ENCODE results near the gene POLR2E. TPM values are rescaled to one million over a fixed set of nuclear protein-coding genes. Genes with fewer than 3 reads are reported as not detected.

The POLR2E gene
- total RNA-seq, result 100 to 1,000 TPM; 142 to 163 TPM

DNA sequence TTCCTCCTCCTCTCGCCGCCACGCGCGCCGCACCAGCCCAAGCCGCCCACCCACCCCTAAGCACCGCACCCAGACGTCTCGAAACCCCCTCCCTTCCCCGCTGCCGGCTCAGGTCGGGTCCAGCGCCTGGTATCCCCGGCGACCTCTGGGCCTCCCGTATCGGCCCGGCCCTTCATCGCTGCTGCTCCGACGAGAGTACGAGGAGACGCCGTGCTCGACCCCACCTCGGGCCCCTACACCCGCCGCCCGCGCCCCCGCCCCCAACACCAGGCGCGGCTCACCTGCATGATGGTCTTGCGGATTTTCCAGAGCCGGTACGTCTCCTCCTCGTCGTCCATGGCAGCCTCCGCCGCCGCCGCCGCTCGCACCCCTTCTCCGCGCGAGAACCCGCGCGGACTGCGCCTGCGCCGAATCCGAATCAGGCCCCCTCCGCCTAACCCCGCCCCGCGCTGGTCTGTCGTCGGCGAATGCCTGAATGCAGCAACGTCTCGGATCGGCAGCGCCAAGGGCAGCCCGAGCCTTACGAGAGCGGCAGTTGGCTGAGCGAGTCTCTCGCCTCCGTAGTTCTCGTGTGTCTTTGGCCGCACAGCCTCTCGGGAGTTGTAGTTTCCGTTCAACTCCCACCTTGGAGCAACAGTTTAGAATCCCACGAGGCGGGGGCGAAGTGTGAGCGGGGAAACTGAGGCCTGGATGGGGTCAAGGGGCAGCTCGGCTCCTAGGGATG is at the start of gene POLR2E:
Gene POLR2E, minus strand, starts transcription at position 398 of the 724 bp plus-strand sequence. Its CDS starts 60 bp downstream, at position 338.
- DNase-seq (peak; percentile 99), ATAC-seq (ENCODE audit: low read depth) (peak; percentile 89)
- H3K4me3 Mint-ChIP-seq, result peak within 1 kb of the TSS; percentile 86
- H3K36me3 Mint-ChIP-seq, result peaks cover 17% of the 10 kb centered on the region
- H3K27ac Mint-ChIP-seq, result peak within 1 kb of the TSS; percentile 95
- peaks cover 3% of the 10 kb centered on the region for H3K9me3 Mint-ChIP-seq
- H3K4me1 Mint-ChIP-seq, result peaks cover 35% of the 10 kb centered on the region
- POLR2A ChIA-PET, result interaction anchor here (1.0 to 2.5 kb wide), 8 partner anchors 13 to 179 kb away, joined by 3 to 12 read pairs (median 4); partner anchors contain the start of genes ARHGAP45, CIRBP and CNN2
- no peaks in the 10 kb centered on the region for H3K27me3 Mint-ChIP-seq

DNA sequence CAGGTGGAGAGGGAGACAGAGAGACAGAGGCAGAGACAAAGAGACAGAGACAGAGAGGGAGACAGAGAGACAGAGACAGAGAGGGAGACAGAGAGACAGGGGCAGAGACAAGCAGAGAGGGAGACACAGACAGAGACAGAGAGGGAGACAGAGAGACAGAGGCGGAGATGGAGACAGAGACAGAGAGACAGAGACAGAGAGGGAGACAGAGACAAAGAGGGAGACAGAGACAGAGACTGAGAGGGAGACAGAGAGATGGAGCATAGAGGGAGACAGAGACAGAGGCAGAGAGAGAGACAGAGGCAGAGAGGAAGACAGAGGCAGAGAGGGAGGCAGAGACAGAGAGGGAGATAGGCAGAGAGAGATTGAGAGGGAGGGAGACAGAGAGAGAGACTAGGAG is 49.6 kb upstream of the POLR2E start:
- no peak overlapping the region for H3K4me3 Mint-ChIP-seq
- DNase-seq, result no peak
- POLR2A ChIA-PET, result no interaction called here
- no peaks in the 10 kb centered on the region for H3K4me1 Mint-ChIP-seq
- H3K27me3 Mint-ChIP-seq, result no peaks in the 10 kb centered on the region
- ATAC-seq (ENCODE audit: low read depth), result no peak
- H3K36me3 Mint-ChIP-seq, result peaks cover 32% of the 10 kb centered on the region
- H3K27ac Mint-ChIP-seq, result peak overlapping the region; percentile 34
- H3K9me3 Mint-ChIP-seq, result peaks cover 4% of the 10 kb centered on the region

DNA sequence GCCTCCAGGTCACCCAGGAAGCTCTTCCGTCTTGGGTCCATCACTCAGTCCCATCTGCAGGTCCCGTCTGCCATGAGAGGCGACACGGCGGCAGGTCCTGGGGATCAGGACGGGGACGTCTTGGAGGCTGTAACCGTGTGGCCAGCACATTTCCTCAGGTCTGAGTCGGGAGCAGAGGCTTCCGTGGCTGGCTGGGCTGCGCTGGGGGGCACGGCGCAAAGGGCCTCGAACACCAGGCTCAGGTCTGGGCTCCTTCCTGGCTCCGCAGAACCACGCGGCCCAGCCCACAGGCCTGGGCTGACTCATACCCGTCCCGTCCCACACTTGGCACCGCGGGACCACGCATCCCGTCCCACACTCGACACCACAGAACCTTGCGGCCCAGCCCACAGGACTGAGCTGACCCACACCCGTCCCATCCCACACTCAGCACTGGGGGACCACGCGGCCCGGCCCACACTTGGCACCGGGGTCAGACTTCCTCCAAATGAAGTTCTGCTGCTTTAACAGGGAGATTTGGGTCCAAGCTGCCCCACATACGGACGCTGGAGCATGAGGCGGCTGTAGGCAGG is 48.7 kb upstream of the POLR2E start:
- no peak for ATAC-seq (ENCODE audit: low read depth)
- DNase-seq, result no peak
- no peak overlapping the region for H3K27ac Mint-ChIP-seq
- H3K4me3 Mint-ChIP-seq, result no peak overlapping the region
- H3K9me3 Mint-ChIP-seq, result peaks cover 4% of the 10 kb centered on the region
- POLR2A ChIA-PET, result no interaction called here
- H3K4me1 Mint-ChIP-seq, result no peaks in the 10 kb centered on the region
- no peaks in the 10 kb centered on the region for H3K27me3 Mint-ChIP-seq
- peaks cover 37% of the 10 kb centered on the region for H3K36me3 Mint-ChIP-seq

DNA sequence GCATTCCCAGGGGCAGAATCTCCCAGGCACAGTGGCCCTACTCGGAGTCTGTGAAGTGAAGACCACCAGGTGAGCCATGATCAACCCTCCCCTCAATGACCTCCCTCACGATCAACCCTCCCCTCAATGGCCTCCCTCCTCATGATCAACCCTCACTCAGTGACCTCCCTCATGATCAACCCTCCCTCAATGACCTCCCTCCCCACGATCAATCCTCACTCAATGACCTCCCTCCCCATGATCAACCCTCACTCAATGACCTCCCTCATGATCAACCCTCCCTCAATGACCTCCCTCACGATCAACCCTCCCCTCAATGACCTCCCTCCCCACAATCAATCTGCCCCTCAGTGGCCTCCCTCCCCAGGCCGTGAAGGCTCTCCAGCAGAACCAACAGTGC is 46.8 kb upstream of the POLR2E start:
- no peaks in the 10 kb centered on the region for H3K4me1 Mint-ChIP-seq
- H3K27me3 Mint-ChIP-seq, result no peaks in the 10 kb centered on the region
- H3K27ac Mint-ChIP-seq, result no peak overlapping the region
- peaks cover 37% of the 10 kb centered on the region for H3K36me3 Mint-ChIP-seq
- ATAC-seq (ENCODE audit: low read depth), result peak; percentile 18
- POLR2A ChIA-PET, result no interaction called here
- no peak overlapping the region for H3K4me3 Mint-ChIP-seq
- peaks cover 4% of the 10 kb centered on the region for H3K9me3 Mint-ChIP-seq
- no peak for DNase-seq

DNA sequence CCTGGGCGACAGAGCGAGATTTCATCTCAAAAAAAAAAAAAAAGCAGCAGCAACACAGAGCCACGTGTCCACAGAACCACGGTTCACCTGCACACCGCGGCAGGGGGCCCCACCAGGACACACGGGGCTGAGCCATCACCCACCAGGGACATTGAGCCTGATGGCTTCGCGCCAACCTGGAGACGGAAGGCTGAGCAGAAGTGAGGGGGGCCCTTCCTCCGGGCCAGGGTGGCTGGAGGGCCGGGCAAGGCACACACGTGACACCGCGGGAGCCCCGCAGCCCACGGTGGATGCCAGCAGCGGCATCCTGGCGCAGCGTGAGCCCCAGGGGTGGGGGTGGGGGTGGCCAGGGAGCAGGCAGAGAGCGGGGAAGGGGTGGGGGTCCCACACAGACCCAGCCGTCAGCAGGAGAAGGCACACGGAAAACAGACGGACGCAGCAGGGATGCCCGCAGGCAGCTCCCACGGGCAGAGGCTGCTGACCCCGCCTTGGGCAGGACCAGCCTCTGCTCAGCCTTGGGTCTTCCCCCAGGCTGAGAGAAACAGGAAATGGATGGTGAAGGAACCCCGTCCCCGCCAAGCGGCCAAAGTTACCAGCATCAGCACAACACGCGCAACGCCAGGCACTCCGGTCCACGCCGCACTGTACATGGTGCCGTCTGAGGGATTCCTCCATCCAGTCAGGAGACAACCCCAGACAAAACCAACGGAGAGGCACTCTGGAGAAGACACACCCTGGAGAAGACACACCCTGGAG is 45.3 kb upstream of the POLR2E start:
- peak overlapping the region; percentile 63 for H3K27ac Mint-ChIP-seq
- H3K4me3 Mint-ChIP-seq, result no peak overlapping the region
- H3K4me1 Mint-ChIP-seq, result peaks cover 2% of the 10 kb centered on the region
- H3K9me3 Mint-ChIP-seq, result peaks cover 4% of the 10 kb centered on the region
- DNase-seq (no peak), ATAC-seq (ENCODE audit: low read depth) (peak; percentile 9)
- no peaks in the 10 kb centered on the region for H3K27me3 Mint-ChIP-seq
- POLR2A ChIA-PET, result no interaction called here
- peaks cover 37% of the 10 kb centered on the region for H3K36me3 Mint-ChIP-seq

DNA sequence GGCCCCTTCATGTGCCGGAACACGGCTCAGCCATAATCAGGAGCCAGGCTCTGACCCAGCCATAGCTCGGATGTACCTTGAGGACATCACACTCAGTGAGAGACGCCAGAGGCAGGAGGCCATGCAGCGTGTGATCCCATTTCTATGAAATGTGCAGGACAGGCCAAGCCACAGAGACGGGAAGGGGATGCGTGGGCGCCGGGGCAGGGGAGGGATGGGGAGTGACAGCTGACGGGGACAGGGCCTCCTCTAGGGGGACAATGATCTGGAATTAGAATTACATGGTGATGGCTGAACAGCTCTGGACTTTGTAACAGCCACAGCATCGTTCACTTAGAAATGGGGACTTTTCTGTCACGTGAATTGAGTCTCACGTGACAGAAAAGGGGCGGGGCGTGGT is 44.0 kb upstream of the POLR2E start:
- Mint-ChIP-seq H3K4me3 (no peak overlapping the region), H3K27ac (no peak overlapping the region), H3K4me1 (peaks cover 2% of the 10 kb centered on the region), H3K27me3 (no peaks in the 10 kb centered on the region), H3K9me3 (peaks cover 4% of the 10 kb centered on the region), H3K36me3 (peaks cover 28% of the 10 kb centered on the region)
- no peak for DNase-seq
- no peak for ATAC-seq (ENCODE audit: low read depth)
- POLR2A ChIA-PET, result no interaction called here

DNA sequence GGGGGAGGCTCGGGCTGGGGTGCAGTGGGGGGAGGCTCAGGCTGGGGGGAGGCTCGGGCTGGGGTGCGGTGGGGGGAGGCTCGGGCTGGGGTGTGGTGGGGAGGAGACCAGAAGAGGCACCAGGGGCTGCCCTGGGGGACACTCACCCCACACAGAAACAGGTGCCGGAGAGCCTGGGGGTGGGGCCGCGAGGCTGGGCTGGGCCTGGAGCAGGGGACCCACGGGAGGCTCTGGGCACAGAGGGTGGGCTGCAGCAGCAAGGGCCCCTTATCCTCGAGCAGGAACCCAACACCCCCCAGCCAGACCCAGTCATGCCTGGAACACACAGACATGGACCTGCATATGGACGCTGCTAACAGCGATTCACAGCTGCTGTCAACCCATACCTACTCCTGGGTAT is 42.9 kb upstream of the POLR2E start:
- H3K27ac Mint-ChIP-seq, result no peak overlapping the region
- H3K36me3 Mint-ChIP-seq, result peaks cover 23% of the 10 kb centered on the region
- peaks cover 4% of the 10 kb centered on the region for H3K9me3 Mint-ChIP-seq
- POLR2A ChIA-PET, result no interaction called here
- H3K27me3 Mint-ChIP-seq, result no peaks in the 10 kb centered on the region
- H3K4me1 Mint-ChIP-seq, result peaks cover 5% of the 10 kb centered on the region
- no peak overlapping the region for H3K4me3 Mint-ChIP-seq
- ATAC-seq (ENCODE audit: low read depth) (no peak), DNase-seq (no peak)

DNA sequence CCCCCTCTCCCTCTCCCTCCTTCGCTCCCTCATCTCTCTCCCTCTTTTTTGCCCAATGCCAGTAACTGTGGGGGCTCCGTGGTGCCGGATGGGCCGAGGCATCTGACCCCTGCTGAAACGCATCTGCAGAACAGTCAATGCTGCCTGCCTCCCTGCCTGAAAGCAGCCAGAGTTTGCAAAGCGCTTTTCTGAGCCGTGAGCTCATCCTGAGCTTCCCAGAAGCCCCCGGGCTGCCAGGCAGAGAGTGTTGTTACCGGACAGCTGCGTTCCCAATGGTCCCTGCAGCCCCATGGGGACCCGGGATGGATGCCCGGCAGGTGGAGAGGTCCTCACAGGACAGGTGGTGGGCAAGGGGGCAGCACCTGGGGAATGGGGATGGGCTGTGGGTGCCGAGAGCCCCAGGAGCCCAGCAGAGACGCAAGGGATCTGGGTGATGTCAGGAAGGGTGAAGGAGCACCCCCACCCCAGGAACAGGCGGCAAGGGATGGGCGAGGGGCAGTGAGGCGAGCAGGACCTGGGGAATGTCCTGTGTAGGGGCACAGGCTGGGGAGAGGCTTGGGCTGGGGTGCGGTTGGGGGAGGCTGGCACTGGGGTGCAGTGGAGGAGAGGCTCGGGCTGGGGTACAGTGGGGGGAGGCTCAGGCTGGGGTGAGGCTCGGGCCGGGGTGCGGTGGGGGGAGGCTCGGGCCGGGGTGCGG is 41.6 kb upstream of the POLR2E start:
- H3K27me3 Mint-ChIP-seq, result no peaks in the 10 kb centered on the region
- DNase-seq, result no peak
- POLR2A ChIA-PET, result no interaction called here
- H3K36me3 Mint-ChIP-seq, result peaks cover 13% of the 10 kb centered on the region
- H3K4me3 Mint-ChIP-seq, result no peak overlapping the region
- no peak for ATAC-seq (ENCODE audit: low read depth)
- H3K4me1 Mint-ChIP-seq, result peaks cover 5% of the 10 kb centered on the region
- peak overlapping the region; percentile 75 for H3K27ac Mint-ChIP-seq
- no peaks in the 10 kb centered on the region for H3K9me3 Mint-ChIP-seq

DNA sequence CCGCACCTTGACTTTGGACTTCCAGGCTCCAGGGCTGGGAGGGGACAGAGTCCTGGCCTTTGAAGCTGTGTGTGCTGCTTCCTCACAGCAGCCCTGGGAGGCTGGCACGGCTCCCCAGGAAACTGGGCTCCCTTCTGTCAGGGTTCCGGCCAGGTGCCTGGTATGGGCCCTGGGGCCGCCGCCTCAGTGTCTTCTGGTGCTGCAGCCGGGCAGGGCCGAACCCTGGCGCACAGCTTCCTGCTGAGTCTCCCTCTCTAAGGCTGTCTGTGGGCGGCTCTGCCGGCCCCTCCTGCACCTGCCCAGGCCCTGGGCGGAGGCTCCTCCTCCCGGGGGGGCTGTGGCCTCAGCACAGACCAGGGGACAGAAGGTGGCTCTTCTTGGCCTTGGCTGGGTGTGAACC is 41.0 kb upstream of the POLR2E start:
- POLR2A ChIA-PET, result no interaction called here
- no peak overlapping the region for H3K27ac Mint-ChIP-seq
- H3K36me3 Mint-ChIP-seq, result peaks cover 13% of the 10 kb centered on the region
- ATAC-seq (ENCODE audit: low read depth) (no peak), DNase-seq (no peak)
- no peaks in the 10 kb centered on the region for H3K27me3 Mint-ChIP-seq
- H3K4me1 Mint-ChIP-seq, result peaks cover 5% of the 10 kb centered on the region
- no peaks in the 10 kb centered on the region for H3K9me3 Mint-ChIP-seq
- no peak overlapping the region for H3K4me3 Mint-ChIP-seq

DNA sequence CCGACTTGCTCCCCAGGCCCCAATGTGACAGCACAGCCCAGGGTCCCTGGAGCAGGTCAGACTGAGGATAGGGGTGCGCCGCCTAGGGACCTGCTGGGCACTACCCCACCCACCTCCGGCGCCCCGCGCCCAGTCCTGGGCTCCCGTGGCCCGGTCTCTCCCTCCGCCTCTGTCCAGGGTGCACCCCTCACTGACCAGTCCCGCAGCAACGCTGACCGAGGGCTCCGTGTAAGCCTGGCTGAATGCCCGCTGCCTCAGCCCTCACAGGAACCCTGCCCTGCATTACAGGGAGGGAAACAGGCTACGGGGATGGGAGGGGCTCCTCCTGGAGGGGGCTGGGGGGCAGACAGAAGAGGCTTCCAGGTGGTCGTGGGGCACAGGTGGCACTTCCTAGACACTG is 40.3 kb upstream of the POLR2E start:
- no peaks in the 10 kb centered on the region for H3K9me3 Mint-ChIP-seq
- no peak for DNase-seq
- POLR2A ChIA-PET, result no interaction called here
- no peaks in the 10 kb centered on the region for H3K27me3 Mint-ChIP-seq
- ATAC-seq (ENCODE audit: low read depth), result no peak
- peaks cover 13% of the 10 kb centered on the region for H3K36me3 Mint-ChIP-seq
- H3K4me1 Mint-ChIP-seq, result peaks cover 8% of the 10 kb centered on the region
- H3K4me3 Mint-ChIP-seq, result no peak overlapping the region
- H3K27ac Mint-ChIP-seq, result no peak overlapping the region

DNA sequence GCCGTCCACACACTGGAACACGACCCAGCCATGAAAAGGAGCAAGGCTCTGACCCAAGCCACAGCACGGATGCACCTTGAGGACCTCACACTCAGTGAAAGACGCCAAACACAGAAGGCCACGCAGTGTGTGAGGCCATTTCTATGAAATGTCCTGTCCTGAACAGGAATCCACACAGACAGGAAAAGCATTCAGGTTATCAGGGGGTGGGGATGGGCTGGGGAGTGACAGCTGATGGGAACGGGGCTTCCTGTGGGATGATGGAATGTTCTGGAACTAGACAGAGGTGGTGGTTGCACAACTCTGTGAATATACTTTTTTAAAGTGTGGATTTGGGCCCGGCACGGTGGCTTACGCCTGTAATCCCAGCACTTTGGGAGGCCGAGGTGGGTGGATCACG is 39.3 kb upstream of the POLR2E start:
- POLR2A ChIA-PET, result interaction anchor here (0.7 to 1.1 kb wide), 2 partner anchors 30 to 1490 kb away, joined by 3 read pairs; partner anchors contain the start of gene GPX4

DNA sequence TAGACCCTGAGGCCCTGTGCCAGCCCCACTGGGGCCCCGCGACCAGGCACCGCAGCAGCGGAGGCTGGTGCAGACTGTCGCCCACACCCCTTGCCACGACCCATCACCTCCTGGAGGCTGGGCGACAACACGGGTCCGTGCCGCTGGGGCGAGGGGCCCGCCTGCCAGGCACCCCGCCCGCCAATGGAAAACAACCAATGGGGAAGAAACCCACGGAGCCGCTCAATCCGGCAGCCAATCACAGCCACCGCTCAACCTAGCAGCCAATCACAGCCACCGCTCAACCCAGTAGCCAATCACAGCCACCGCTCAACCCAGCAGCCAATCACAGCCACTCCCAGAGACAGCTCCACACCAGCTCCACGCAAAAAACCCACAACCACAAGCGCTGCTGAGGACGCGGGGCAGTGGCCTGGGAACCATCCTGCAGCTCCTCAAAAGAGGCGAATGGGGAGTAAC is 38.3 kb upstream of the POLR2E start:
- POLR2A ChIA-PET, result interaction anchor here (0.7 to 1.6 kb wide), 6 partner anchors 29 to 1491 kb away, joined by 3 to 7 read pairs (median 3); partner anchors contain the start of gene GPX4
- Mint-ChIP-seq H3K4me1 (peaks cover 14% of the 10 kb centered on the region), H3K36me3 (peaks cover 2% of the 10 kb centered on the region), H3K27ac (peak overlapping the region; percentile 64), H3K27me3 (no peaks in the 10 kb centered on the region), H3K4me3 (peak overlapping the region; percentile 42), H3K9me3 (no peaks in the 10 kb centered on the region)
- peak; percentile 61 for DNase-seq
- peak; percentile 25 for ATAC-seq (ENCODE audit: low read depth)

More for the DNA sequence above, 39.3 kb upstream of the POLR2E start:
- no peaks in the 10 kb centered on the region for H3K9me3 Mint-ChIP-seq
- DNase-seq (no peak), ATAC-seq (ENCODE audit: low read depth) (no peak)
- peak overlapping the region; percentile 30 for H3K27ac Mint-ChIP-seq
- H3K4me1 Mint-ChIP-seq, result peaks cover 14% of the 10 kb centered on the region
- peaks cover 6% of the 10 kb centered on the region for H3K36me3 Mint-ChIP-seq
- H3K27me3 Mint-ChIP-seq, result no peaks in the 10 kb centered on the region
- H3K4me3 Mint-ChIP-seq, result no peak overlapping the region

Data from activated naive CD8-positive, alpha-beta T cell treated with anti-CD3 and anti-CD28 coated beads, Interleukin-2, amount 10 ng/mL, durations not matched to agents 7 days and 5 days (primary cell).